ENCODE data around the gene STYXL2. TPM values are rescaled to one million over a fixed set of nuclear protein-coding genes. Genes with fewer than 3 reads are reported as not detected.

The STYXL2 gene
- total RNA-seq, 1 donor from 2014 or later: not detected

- no peak for TF ChIP-seq CTCF (conservative IDR thresholded peaks at IDR 0.05; ENCODE audit: low read depth, low read length)
- no peak overlapping the region for H3K4me3 ChIP-seq (ENCODE audit: low read depth, low read length)
- no peak for DNase-seq (ENCODE audit: low read depth)
Measured at GRCh38 chr1:167137332-167137781, 43.5 kb downstream of the STYXL2 start.

- DNase-seq (ENCODE audit: low read depth): no peak
- TF ChIP-seq CTCF (conservative IDR thresholded peaks at IDR 0.05; ENCODE audit: low read depth, low read length): no peak
- no peak overlapping the region for H3K4me3 ChIP-seq (ENCODE audit: low read depth, low read length)
Measured at GRCh38 chr1:167137793-167138510, 44.1 kb downstream of the STYXL2 start.

- DNase-seq (ENCODE audit: low read depth): no peak
- H3K4me3 ChIP-seq (ENCODE audit: low read depth, low read length): no peak overlapping the region
- TF ChIP-seq CTCF (conservative IDR thresholded peaks at IDR 0.05; ENCODE audit: low read depth, low read length): no peak
Measured at GRCh38 chr1:167138703-167139102, 44.8 kb downstream of the STYXL2 start.

GRCh38 chr1:167141963-167142362 lies 48.1 kb downstream of the STYXL2 start:
- DNase-seq (ENCODE audit: low read depth): no peak
- no peak overlapping the region for H3K4me3 ChIP-seq (ENCODE audit: low read depth, low read length)
- no peak for TF ChIP-seq CTCF (conservative IDR thresholded peaks at IDR 0.05; ENCODE audit: low read depth, low read length)

Other genes with a start within 250 kb of the STYXL2 start
- 13.7 and 21.1 TPM in 2 replicates for gene TADA1, start 217.8 kb upstream of the STYXL2 start, total RNA-seq
- 0.86 and 2.3 TPM in 2 replicates for gene ILDR2, start 118.5 kb upstream of the STYXL2 start, total RNA-seq
- not detected in 2 replicates for gene MAEL, start 104.8 kb upstream of the STYXL2 start, total RNA-seq
- not detected in 2 replicates for gene GPA33, start 3.7 kb upstream of the STYXL2 start, total RNA-seq
- 4.7 and 7.2 TPM in 2 replicates for gene POU2F1, start 126.8 kb downstream of the STYXL2 start, total RNA-seq